ENCODE measurements around the gene SLCO3A1. TPM values are rescaled to one million over a fixed set of nuclear protein-coding genes. Genes with fewer than 3 reads are reported as not detected.

SLCO3A1 gene
- total RNA-seq, 1 donor from 2014 or later: 2.7 TPM

GRCh38 chr15:91885714-91886270 is 32.3 kb downstream of the SLCO3A1 start:
- peak; percentile 11 for TF ChIP-seq CTCF (conservative IDR thresholded peaks at IDR 0.05; ENCODE audit: low read depth, low read length)
- no peak overlapping the region for H3K4me3 ChIP-seq (ENCODE audit: low read depth, low read length)
- DNase-seq (ENCODE audit: low read depth): no peak

GRCh38 chr15:91886878-91887277 is 33.4 kb downstream of the SLCO3A1 start:
- no peak for TF ChIP-seq CTCF (conservative IDR thresholded peaks at IDR 0.05; ENCODE audit: low read depth, low read length)
- no peak for DNase-seq (ENCODE audit: low read depth)

GRCh38 chr15:91887321-91887720 is 33.8 kb downstream of the SLCO3A1 start:
- no peak overlapping the region for H3K4me3 ChIP-seq (ENCODE audit: low read depth, low read length)
- DNase-seq (ENCODE audit: low read depth): no peak
- no peak for TF ChIP-seq CTCF (conservative IDR thresholded peaks at IDR 0.05; ENCODE audit: low read depth, low read length)

More at GRCh38 chr15:91886878-91887277, 33.4 kb downstream of the SLCO3A1 start:
- no peak overlapping the region for H3K4me3 ChIP-seq (ENCODE audit: low read depth, low read length)

DNA sequence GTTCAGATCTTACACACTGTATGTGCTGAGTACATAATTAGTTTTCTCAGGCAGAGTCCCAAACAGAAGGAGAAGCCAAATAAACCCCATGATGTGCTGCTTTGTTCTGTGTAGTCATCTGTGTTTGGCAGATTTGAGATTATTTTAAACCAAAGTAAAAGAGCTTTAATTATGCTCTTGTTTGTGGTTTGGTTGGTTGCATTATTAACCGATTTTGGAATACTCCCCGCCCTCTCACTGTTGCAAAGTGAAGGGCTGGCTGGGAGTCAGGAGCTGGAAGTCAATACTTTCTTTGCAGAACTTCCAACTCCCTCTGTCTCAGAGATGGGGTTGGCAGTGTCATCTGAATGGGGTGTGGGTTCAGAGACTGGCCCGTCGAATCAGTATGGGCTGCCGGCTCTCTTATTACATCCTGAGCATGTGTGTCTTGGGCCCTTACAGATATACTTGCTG is 34.4 kb downstream of the SLCO3A1 start:
- DNase-seq (ENCODE audit: low read depth): no peak
- TF ChIP-seq CTCF (conservative IDR thresholded peaks at IDR 0.05; ENCODE audit: low read depth, low read length): no peak
- no peak overlapping the region for H3K4me3 ChIP-seq (ENCODE audit: low read depth, low read length)

DNA sequence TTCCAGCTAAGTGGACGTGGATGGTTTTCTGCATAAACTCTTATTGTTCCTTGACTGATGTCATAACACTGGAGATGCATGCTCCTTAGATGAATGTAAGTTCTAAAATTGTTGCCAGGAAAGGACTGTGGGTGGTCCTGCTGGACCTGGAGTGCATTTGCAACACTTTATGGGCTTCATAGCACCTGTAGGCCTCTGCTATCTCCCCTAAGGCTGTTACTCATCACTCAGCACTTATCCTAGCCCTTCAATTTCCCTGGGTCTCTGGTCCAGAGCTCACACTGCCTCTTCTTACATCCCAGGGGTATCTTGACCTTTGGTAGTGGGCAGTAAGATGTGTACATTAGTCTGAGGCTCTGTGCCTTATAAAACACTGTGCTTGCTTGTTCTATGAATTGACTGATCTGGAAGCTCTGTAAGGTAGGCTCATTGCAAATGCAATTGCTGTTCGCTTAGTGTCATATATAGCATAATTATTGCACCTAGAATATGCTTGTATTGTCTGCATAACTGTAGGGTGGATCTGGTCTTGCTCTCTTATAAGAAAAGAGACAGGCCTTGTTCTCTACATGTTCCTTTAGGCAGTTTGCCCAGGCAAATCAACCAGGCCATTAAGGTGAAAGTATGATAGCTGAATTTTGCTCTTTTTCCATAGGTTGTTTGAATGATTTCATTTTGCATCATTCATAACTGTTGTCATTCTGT is 35.8 kb downstream of the SLCO3A1 start:
- DNase-seq (ENCODE audit: low read depth): no peak
- TF ChIP-seq CTCF (conservative IDR thresholded peaks at IDR 0.05; ENCODE audit: low read depth, low read length): no peak
- H3K4me3 ChIP-seq (ENCODE audit: low read depth, low read length): no peak overlapping the region

GRCh38 chr15:91890614-91891013 is 37.1 kb downstream of the SLCO3A1 start:
- no peak overlapping the region for H3K4me3 ChIP-seq (ENCODE audit: low read depth, low read length)
- no peak for DNase-seq (ENCODE audit: low read depth)
- TF ChIP-seq CTCF (conservative IDR thresholded peaks at IDR 0.05; ENCODE audit: low read depth, low read length): no peak

DNA sequence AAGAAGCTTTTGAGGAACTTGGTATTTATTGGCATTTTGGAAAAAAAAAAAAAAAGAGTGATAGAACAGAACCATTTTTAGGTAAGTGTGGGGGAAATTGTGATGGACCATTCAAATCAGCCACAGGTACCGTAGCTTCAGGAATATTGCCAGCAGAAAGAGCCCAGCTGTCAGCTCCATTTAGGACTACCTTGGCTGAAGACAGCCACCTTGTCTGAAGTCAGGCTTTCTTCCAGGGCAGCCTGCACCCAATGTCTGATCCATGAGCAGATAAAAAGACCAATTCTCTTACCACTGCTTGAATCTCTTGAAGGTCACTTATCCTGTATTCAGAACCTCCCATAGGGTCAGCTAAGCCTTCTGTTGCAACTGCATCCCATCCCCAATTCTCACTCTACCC is 37.6 kb downstream of the SLCO3A1 start:
- DNase-seq (ENCODE audit: low read depth): no peak
- no peak for TF ChIP-seq CTCF (conservative IDR thresholded peaks at IDR 0.05; ENCODE audit: low read depth, low read length)
- no peak overlapping the region for H3K4me3 ChIP-seq (ENCODE audit: low read depth, low read length)
